MM.1S (cell line): Measurements from ENCODE around the gene IFI27L2.

Source experiments
- DNase-seq: peaks from one replicate; pipeline ENCODE4 v3.0.0-alpha.2; 2015
- H2AFZ ChIP-seq: fragments of 300-600 bp; sonication (generic); 2 replicates; pipeline ENCODE4 v1.6.0; 2016; ENCODE audit warnings: antibody characterized with exemption, low read length
- H3F3A ChIP-seq: fragments of 300-600 bp; sonication (generic); 2 replicates; pipeline ENCODE4 v1.6.1; 2016; ENCODE audit warnings: mild to moderate bottlenecking, antibody characterized with exemption, low read length, moderate library complexity, mixed read lengths; ENCODE audit not compliant: insufficient read depth
- H3K27ac ChIP-seq: fragments of 300-600 bp; sonication (generic); 2 replicates; pipeline ENCODE4 v1.5.1; 2016; ENCODE audit warnings: mild to moderate bottlenecking, low read length
- H3K27me3 ChIP-seq: fragments of 300-600 bp; sonication (generic); replicated peaks from 2 replicates; pipeline ENCODE4 v1.6.0; 2016; ENCODE audit warnings: low read length; ENCODE audit not compliant: insufficient read depth
- H3K36me3 ChIP-seq: fragments of 300-600 bp; sonication (generic); replicated peaks from 2 replicates; pipeline ENCODE4 v1.6.1; 2016; ENCODE audit warnings: mild to moderate bottlenecking, low read length, mixed read lengths; ENCODE audit not compliant: insufficient read depth
- H3K4me1 ChIP-seq: fragments of 300-600 bp; sonication (generic); 2 replicates; pipeline ENCODE4 v1.6.1; 2016; ENCODE audit warnings: low read length, mixed read lengths
- H3K4me2 ChIP-seq: fragments of 300-600 bp; sonication (generic); 2 replicates; pipeline ENCODE4 v1.6.0; 2016; ENCODE audit warnings: low read depth, low read length
- H3K4me3 ChIP-seq: fragments of 300-600 bp; sonication (generic); 2 replicates; pipeline ENCODE4 v1.5.1; 2016; ENCODE audit warnings: low read length, mixed read lengths
- H3K79me2 ChIP-seq: fragments of 300-600 bp; sonication (generic); 2 replicates; pipeline ENCODE4 v1.6.1; 2016; ENCODE audit warnings: mixed run types, low read length, mixed read lengths
- H3K9ac ChIP-seq: fragments of 300-600 bp; sonication (generic); 2 replicates; pipeline ENCODE4 v1.6.1; 2016; ENCODE audit warnings: low read length, mixed read lengths
- H3K9me2 ChIP-seq: fragments of 300-600 bp; sonication (generic); replicated peaks from 2 replicates; pipeline ENCODE4 v1.6.1; 2016; ENCODE audit warnings: mild to moderate bottlenecking, low read length, mixed read lengths; ENCODE audit not compliant: insufficient read depth
- H3K9me3 ChIP-seq: fragments of 300-600 bp; sonication (generic); replicated peaks from 2 replicates; pipeline ENCODE4 v1.6.1; 2016; ENCODE audit warnings: mild to moderate bottlenecking, low read length, mixed read lengths; ENCODE audit not compliant: insufficient read depth
- H4K20me1 ChIP-seq: fragments of 300-600 bp; sonication (generic); 2 replicates; pipeline ENCODE4 v1.6.1; 2016; ENCODE audit warnings: mild to moderate bottlenecking, low read length, moderate library complexity, mixed read lengths; ENCODE audit not compliant: insufficient read depth
- CTCF ChIP-seq: fragments of 300-600 bp; sonication (generic); IDR thresholded peaks from 2 replicates; pipeline ENCODE4 v1.5.1; 2016; ENCODE audit warnings: antibody characterized with exemption, low read length, mixed read lengths
- EZH2 ChIP-seq: fragments of 300-600 bp; sonication (generic); optimal IDR thresholded peaks from 2 replicates; pipeline ENCODE3; 2017; ENCODE audit warnings: low read depth, mild to moderate bottlenecking, antibody characterized with exemption, low read length, mixed read lengths
- EZH2phosphoT487 ChIP-seq: fragments of 300-600 bp; sonication (generic); IDR thresholded peaks from 2 replicates; pipeline ENCODE4 v1.6.1; 2018; ENCODE audit warnings: antibody characterized with exemption, low read length

The IFI27L2 gene

GRCh38 chr14:94110552-94111181, 18.7 kb downstream of the IFI27L2 start, which contains the start of gene IFI27:
Gene IFI27 (plus strand): TSS chr14:94110736.
- H3K9me2 ChIP-seq: no peaks in the 10 kb centered on the region
- no peaks in the 10 kb centered on the region for H3K27me3 ChIP-seq
- no peaks in the 10 kb centered on the region for H3K4me1 ChIP-seq
- H3K4me2 ChIP-seq: no peak within 1 kb of the TSS
- H3K79me2 ChIP-seq: no peaks in the 10 kb centered on the region
- DNase-seq: no peak
- no peak within 1 kb of the TSS for H3K9ac ChIP-seq
- TF ChIP-seq EZH2phosphoT487: no peak
- TF ChIP-seq EZH2: no peak
- TF ChIP-seq CTCF: no peak
- no peak within 1 kb of the TSS for H3K4me3 ChIP-seq
- H2AFZ ChIP-seq: no peak within 1 kb of the TSS
- no peak within 1 kb of the TSS for H3K27ac ChIP-seq
- no peaks in the 10 kb centered on the region for H3F3A ChIP-seq
- H4K20me1 ChIP-seq: no peaks in the 10 kb centered on the region
- no peaks in the 10 kb centered on the region for H3K36me3 ChIP-seq
- no peaks in the 10 kb centered on the region for H3K9me3 ChIP-seq

- Histone ChIP-seq H3K79me2 (no peaks in the 10 kb centered on the region), H3K9ac (no peak overlapping the region), H3K4me1 (no peaks in the 10 kb centered on the region), H3F3A (no peaks in the 10 kb centered on the region), H3K4me3 (no peak overlapping the region), H3K4me2 (no peak overlapping the region), H4K20me1 (no peaks in the 10 kb centered on the region), H3K36me3 (no peaks in the 10 kb centered on the region), H3K27me3 (no peaks in the 10 kb centered on the region), H2AFZ (no peak overlapping the region), H3K9me2 (no peaks in the 10 kb centered on the region), H3K9me3 (no peaks in the 10 kb centered on the region), H3K27ac (no peak overlapping the region)
- TF ChIP-seq EZH2phosphoT487 (no peak), CTCF (no peak), EZH2 (no peak)
- no peak for DNase-seq
These were observed 19.5 kb downstream of the IFI27L2 start for GRCh38 chr14:94109915-94110250.

- no peaks in the 10 kb centered on the region for H3K9me3 ChIP-seq
- TF ChIP-seq EZH2phosphoT487 (no peak), EZH2 (no peak)
These were observed 24.7 kb downstream of the IFI27L2 start for GRCh38 chr14:94104731-94105130.

DNA sequence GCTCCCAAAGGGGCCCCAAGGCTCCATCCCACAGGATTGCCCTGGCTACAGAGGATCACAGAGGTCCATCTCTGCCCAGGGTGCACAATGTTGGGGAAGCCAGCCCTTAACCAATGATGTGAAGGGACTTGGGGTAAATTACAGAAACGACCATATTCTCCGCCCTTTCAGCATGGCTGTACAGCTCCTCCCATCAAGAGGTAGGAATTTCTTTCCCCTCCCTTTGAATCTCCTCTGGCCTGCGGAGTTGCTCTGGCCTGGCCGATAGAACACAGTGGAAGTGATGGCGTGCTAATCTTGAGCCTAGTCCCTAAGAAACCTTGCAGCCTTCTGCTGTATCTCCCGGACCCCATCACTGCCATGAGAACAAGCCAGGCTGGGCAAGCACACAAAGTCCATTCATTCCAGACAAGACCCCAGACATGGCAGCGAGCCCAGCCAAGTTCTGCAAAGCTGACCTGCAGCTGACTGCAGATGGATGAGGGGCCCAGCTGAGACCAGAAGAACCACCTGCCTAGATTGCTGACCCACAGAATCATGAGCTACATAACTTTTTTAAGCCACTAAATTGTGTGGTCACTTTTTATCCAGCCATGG, 25.8 kb downstream of the IFI27L2 start:
- no peak overlapping the region for H3K4me2 ChIP-seq
- no peaks in the 10 kb centered on the region for H3K27me3 ChIP-seq
- no peak for TF ChIP-seq EZH2
- TF ChIP-seq CTCF: no peak
- TF ChIP-seq EZH2phosphoT487: no peak
- H2AFZ ChIP-seq: no peak overlapping the region
- no peaks in the 10 kb centered on the region for H3K36me3 ChIP-seq
- no peaks in the 10 kb centered on the region for H3F3A ChIP-seq
- no peaks in the 10 kb centered on the region for H3K9me3 ChIP-seq
- H3K79me2 ChIP-seq: no peaks in the 10 kb centered on the region
- no peaks in the 10 kb centered on the region for H3K4me1 ChIP-seq
- no peak for DNase-seq
- no peaks in the 10 kb centered on the region for H3K9me2 ChIP-seq
- H3K9ac ChIP-seq: no peak overlapping the region
- H4K20me1 ChIP-seq: no peaks in the 10 kb centered on the region
- no peak overlapping the region for H3K4me3 ChIP-seq
- no peak overlapping the region for H3K27ac ChIP-seq

More at GRCh38 chr14:94104731-94105130, 24.7 kb downstream of the IFI27L2 start:
- Histone ChIP-seq H3K4me2 (no peak overlapping the region), H3K9me2 (no peaks in the 10 kb centered on the region), H3K79me2 (no peaks in the 10 kb centered on the region), H3K4me1 (no peaks in the 10 kb centered on the region), H3K4me3 (no peak overlapping the region), H4K20me1 (no peaks in the 10 kb centered on the region), H3K27me3 (no peaks in the 10 kb centered on the region), H3K27ac (no peak overlapping the region), H3K36me3 (no peaks in the 10 kb centered on the region), H3K9ac (no peak overlapping the region), H2AFZ (no peak overlapping the region), H3F3A (no peaks in the 10 kb centered on the region)
- DNase-seq: no peak
